ENCODE measurements around the gene TRPT1. TPM values are rescaled to one million over a fixed set of nuclear protein-coding genes. Genes with fewer than 3 reads are reported as not detected.

Gene TRPT1
- total RNA-seq, 1 donor from 2014 or later = 29.4 TPM

- TF ChIP-seq CTCF (IDR thresholded peaks at IDR 0.05; ENCODE audit: insufficient read depth, low read depth, low read length) (no peak), EZH2 (IDR thresholded peaks at IDR 0.05; ENCODE audit: insufficient read depth, low read length) (no peak)
- FAIRE-seq (peak; percentile 54), DNase-seq (ENCODE audit: low read depth) (peak; percentile 100)
- H3K27me3 ChIP-seq (ENCODE audit: insufficient read depth, low read length) = no peaks in the 10 kb centered on the region
- Mint-ChIP-seq H3K27me3 (ENCODE audit: low read depth, unreplicated experiment) (no peaks in the 10 kb centered on the region), H3K4me1 (ENCODE audit: low read depth, unreplicated experiment) (peaks cover 14% of the 10 kb centered on the region), H3K36me3 (ENCODE audit: low read depth, unreplicated experiment) (peaks cover 2% of the 10 kb centered on the region), H3K4me3 (ENCODE audit: unreplicated experiment) (peak overlapping the region; percentile 96), H3K27ac (ENCODE audit: unreplicated experiment) (peak overlapping the region; percentile 99), H3K9me3 (ENCODE audit: unreplicated experiment) (no peaks in the 10 kb centered on the region)
- H4K20me1 ChIP-seq (ENCODE audit: insufficient read depth, low read length) = peaks cover 10% of the 10 kb centered on the region
- H3K9ac ChIP-seq (ENCODE audit: low read length) = peak overlapping the region; percentile 83
- H3K4me3 ChIP-seq (ENCODE audit: insufficient read depth, low read depth, low read length) = peak overlapping the region; percentile 70
- H3K79me2 ChIP-seq (ENCODE audit: insufficient read depth, low read length) = peaks cover 7% of the 10 kb centered on the region
- peaks cover 5% of the 10 kb centered on the region for H3K36me3 ChIP-seq (ENCODE audit: insufficient read depth, low read length)
- H2AFZ ChIP-seq (ENCODE audit: low read depth, low read length) = peak overlapping the region; percentile 67
- H3K4me2 ChIP-seq (ENCODE audit: low read length) = peak overlapping the region; percentile 93
- H3K4me1 ChIP-seq (ENCODE audit: insufficient read depth, low read length) = peaks cover 30% of the 10 kb centered on the region
- H3K9me3 ChIP-seq (ENCODE audit: insufficient read depth, low read depth, low read length) = no peaks in the 10 kb centered on the region
- peak overlapping the region; percentile 80 for H3K27ac ChIP-seq (ENCODE audit: low read depth, low read length)
Observed at GRCh38 chr11:64269540-64270220, 43.7 kb upstream of the TRPT1 start.

GRCh38 chr11:64268893-64269539, 43.0 kb upstream of the TRPT1 start:
- Mint-ChIP-seq H3K36me3 (ENCODE audit: low read depth, unreplicated experiment) (peaks cover 2% of the 10 kb centered on the region), H3K27me3 (ENCODE audit: low read depth, unreplicated experiment) (no peaks in the 10 kb centered on the region), H3K4me1 (ENCODE audit: low read depth, unreplicated experiment) (peaks cover 14% of the 10 kb centered on the region), H3K9me3 (ENCODE audit: unreplicated experiment) (no peaks in the 10 kb centered on the region), H3K4me3 (ENCODE audit: unreplicated experiment) (peak overlapping the region; percentile 87), H3K27ac (ENCODE audit: unreplicated experiment) (peak overlapping the region; percentile 64)
- Histone ChIP-seq H3K4me3 (ENCODE audit: insufficient read depth, low read depth, low read length) (peak overlapping the region; percentile 60), H3K36me3 (ENCODE audit: insufficient read depth, low read length) (peaks cover 7% of the 10 kb centered on the region), H4K20me1 (ENCODE audit: insufficient read depth, low read length) (peaks cover 14% of the 10 kb centered on the region), H3K9me3 (ENCODE audit: insufficient read depth, low read depth, low read length) (no peaks in the 10 kb centered on the region), H3K27ac (ENCODE audit: low read depth, low read length) (peak overlapping the region; percentile 80), H3K27me3 (ENCODE audit: insufficient read depth, low read length) (no peaks in the 10 kb centered on the region), H3K79me2 (ENCODE audit: insufficient read depth, low read length) (peaks cover 7% of the 10 kb centered on the region), H3K4me2 (ENCODE audit: low read length) (peak overlapping the region; percentile 89), H2AFZ (ENCODE audit: low read depth, low read length) (peak overlapping the region; percentile 67), H3K4me1 (ENCODE audit: insufficient read depth, low read length) (peaks cover 30% of the 10 kb centered on the region), H3K9ac (ENCODE audit: low read length) (peak overlapping the region; percentile 81)
- DNase-seq (ENCODE audit: low read depth) (no peak), FAIRE-seq (no peak)
- TF ChIP-seq EZH2 (IDR thresholded peaks at IDR 0.05; ENCODE audit: insufficient read depth, low read length) (no peak), CTCF (IDR thresholded peaks at IDR 0.05; ENCODE audit: insufficient read depth, low read depth, low read length) (no peak)
